ENCODE measurements around the gene MGA.

DNA sequence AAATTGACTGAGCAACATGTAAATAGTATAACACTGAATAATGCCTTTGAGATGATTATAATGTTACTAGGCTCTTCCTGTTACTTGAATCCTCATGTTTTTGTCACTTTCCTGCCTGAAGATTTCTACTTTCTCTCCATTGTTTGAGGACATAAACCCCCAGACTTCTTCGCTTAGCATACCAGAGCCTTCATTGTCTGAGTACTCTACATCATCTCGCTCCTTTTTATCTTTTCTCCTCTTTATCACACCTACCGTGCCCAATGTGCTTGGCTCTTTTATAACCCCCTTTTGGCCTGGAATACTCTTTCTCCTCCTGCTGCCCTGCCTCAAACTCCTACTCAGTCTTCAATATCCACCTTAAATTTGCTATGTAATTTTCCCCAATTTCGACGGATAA, 30.3 kb upstream of the MGA start:
- TF ChIP-seq, protein P1, sequence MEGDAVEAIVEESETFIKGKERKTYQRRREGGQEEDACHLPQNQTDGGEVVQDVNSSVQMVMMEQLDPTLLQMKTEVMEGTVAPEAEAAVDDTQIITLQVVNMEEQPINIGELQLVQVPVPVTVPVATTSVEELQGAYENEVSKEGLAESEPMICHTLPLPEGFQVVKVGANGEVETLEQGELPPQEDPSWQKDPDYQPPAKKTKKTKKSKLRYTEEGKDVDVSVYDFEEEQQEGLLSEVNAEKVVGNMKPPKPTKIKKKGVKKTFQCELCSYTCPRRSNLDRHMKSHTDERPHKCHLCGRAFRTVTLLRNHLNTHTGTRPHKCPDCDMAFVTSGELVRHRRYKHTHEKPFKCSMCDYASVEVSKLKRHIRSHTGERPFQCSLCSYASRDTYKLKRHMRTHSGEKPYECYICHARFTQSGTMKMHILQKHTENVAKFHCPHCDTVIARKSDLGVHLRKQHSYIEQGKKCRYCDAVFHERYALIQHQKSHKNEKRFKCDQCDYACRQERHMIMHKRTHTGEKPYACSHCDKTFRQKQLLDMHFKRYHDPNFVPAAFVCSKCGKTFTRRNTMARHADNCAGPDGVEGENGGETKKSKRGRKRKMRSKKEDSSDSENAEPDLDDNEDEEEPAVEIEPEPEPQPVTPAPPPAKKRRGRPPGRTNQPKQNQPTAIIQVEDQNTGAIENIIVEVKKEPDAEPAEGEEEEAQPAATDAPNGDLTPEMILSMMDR (IDR thresholded peaks at IDR 0.05; ENCODE audit: insufficient read depth, low read length): no peak
- no peak for TF ChIP-seq POLR2AphosphoS5 (IDR thresholded peaks at IDR 0.05; ENCODE audit: low read depth)
- no peak for TF ChIP-seq SPI1 (IDR thresholded peaks at IDR 0.05; ENCODE audit: borderline replicate concordance, low read depth)

All from HL-60 (cell line).